Natural killer cell (primary cell): ENCODE results near the gene MATK. TPM values are rescaled to one million over a fixed set of nuclear protein-coding genes. Genes with fewer than 3 reads are reported as not detected.

ENCODE experiments used
- ATAC-seq, 3 donors: fragments of 150-1000 bp in 2 of 3; fragments of 200-7000 bp in 1 of 3; cut with Tn5 transposase; 1 replicate in 1 of 3; 2 replicates in 2 of 3; pipeline ENCODE4 v1.10.0; 2021; ENCODE audit warnings: mild to moderate bottlenecking in 2 of 3, moderate library complexity in 2 of 3
- DNase-seq, 2 donors: peaks; one replicate each; pipeline versions ENCODE4 v3.0.0 to v3.0.0-alpha.2; 2013 to 2021; ENCODE audit warnings: mixed read lengths in 1 of 2
- H3K27ac ChIP-seq: one replicate; pipeline ENCODE4 v1.5.1; 2013; ENCODE audit warnings: mild to moderate bottlenecking, low read length
- H3K27me3 ChIP-seq: one replicate; pipeline ENCODE4 v1.6.1; 2013; ENCODE audit warnings: low read length; ENCODE audit not compliant: control insufficient read depth, insufficient read depth
- H3K36me3 ChIP-seq: one replicate; pipeline ENCODE4 v1.6.1; 2013; ENCODE audit warnings: low read length; ENCODE audit not compliant: control insufficient read depth, insufficient read depth
- H3K4me1 ChIP-seq: one replicate; pipeline ENCODE4 v1.6.1; 2013; ENCODE audit warnings: low read length; ENCODE audit not compliant: control insufficient read depth, insufficient read depth
- H3K4me3 ChIP-seq: one replicate; pipeline ENCODE4 v1.5.1; 2013; ENCODE audit warnings: low read length
- H3K9me3 ChIP-seq: one replicate; pipeline ENCODE4 v1.6.1; 2013; ENCODE audit warnings: low read length; ENCODE audit not compliant: control insufficient read depth, insufficient read depth
- H3K27ac Mint-ChIP-seq, 2 donors: one replicate each; pipeline ENCODE4 v1.8.0; 2022; ENCODE audit warnings: mild to moderate bottlenecking in 2 of 2, mixed read lengths in 2 of 2, moderate library complexity in 1 of 2
- H3K27me3 Mint-ChIP-seq, 2 donors: one replicate each; pipeline ENCODE4 v1.8.0; 2022; ENCODE audit warnings: low read depth in 2 of 2, mixed read lengths in 2 of 2
- H3K36me3 Mint-ChIP-seq: one replicate; pipeline ENCODE4 v1.8.0; 2022; ENCODE audit warnings: mixed read lengths
- H3K4me1 Mint-ChIP-seq, 2 donors: one replicate each; pipeline ENCODE4 v1.8.0; 2022; ENCODE audit warnings: mixed read lengths in 2 of 2
- H3K4me3 Mint-ChIP-seq: one replicate; pipeline ENCODE4 v1.8.0; 2022; ENCODE audit warnings: mild to moderate bottlenecking, moderate library complexity, mixed read lengths
- H3K9me3 Mint-ChIP-seq, 2 donors: one replicate each; pipeline ENCODE4 v1.8.0; 2022; ENCODE audit warnings: mixed read lengths in 2 of 2
- CTCF ChIP-seq: fragments of 200-600 bp; IDR thresholded peaks from one replicate; pipeline ENCODE4 v1.8.0; 2022; ENCODE audit warnings: antibody characterized with exemption
- WGBS: methylation state at CpG from one replicate; pipeline ENCODE4 v1.1.7; 2013; ENCODE audit warnings: missing lambda C conversion rate; ENCODE audit not compliant: insufficient coverage; 5-methylcytosine and 5-hydroxymethylcytosine counted together
- intact Hi-C: fragments of 100-400 bp; cut with micrococcal nuclease; formaldehyde crosslinking; loops from one replicate; pipeline ENCODE4 v1.14.2; 2022
- total RNA-seq, 4 donors: library from RNA; stranded (reverse); fragments of 120-200 nt in 1 of 4; gene quantifications; one replicate each; pipeline versions ENCODE4 v1.2.3 to v1.2.4, GENCODE V29; 2013 to 2022

MATK gene
- total RNA-seq, 3 donors from 2014 or later (not counting 1 experiment from before 2014, with no cell fraction given), result 269 to 353 (median 317) TPM

- no peaks in the 10 kb centered on the region for H3K27me3 Mint-ChIP-seq
- H3K36me3 Mint-ChIP-seq, result no peaks in the 10 kb centered on the region
- H3K4me3 ChIP-seq, result no peak overlapping the region
- peak overlapping the region; percentile 62 for H3K27ac ChIP-seq
- no peak overlapping the region for H3K4me3 Mint-ChIP-seq
- WGBS, result 56% methylated on average over 21 of the region's 26 CpGs
- peaks cover 100% of the 10 kb centered on the region for H3K4me1 ChIP-seq
- ATAC-seq (no peak), DNase-seq (no peak)
- no peak for TF ChIP-seq CTCF
- intact Hi-C loops, result no loop called here
- no peaks in the 10 kb centered on the region for H3K9me3 ChIP-seq
- peak overlapping the region; percentile 65 to 99 for H3K27ac Mint-ChIP-seq
- H3K27me3 ChIP-seq, result no peaks in the 10 kb centered on the region
- no peaks in the 10 kb centered on the region for H3K36me3 ChIP-seq
- H3K9me3 Mint-ChIP-seq, result no peaks in the 10 kb centered on the region
- H3K4me1 Mint-ChIP-seq, result peaks cover 52 to 63% of the 10 kb centered on the region in 2 donors
These were observed 23.9 kb upstream of the MATK start for GRCh38 chr19:3809881-3810707.

DNA sequence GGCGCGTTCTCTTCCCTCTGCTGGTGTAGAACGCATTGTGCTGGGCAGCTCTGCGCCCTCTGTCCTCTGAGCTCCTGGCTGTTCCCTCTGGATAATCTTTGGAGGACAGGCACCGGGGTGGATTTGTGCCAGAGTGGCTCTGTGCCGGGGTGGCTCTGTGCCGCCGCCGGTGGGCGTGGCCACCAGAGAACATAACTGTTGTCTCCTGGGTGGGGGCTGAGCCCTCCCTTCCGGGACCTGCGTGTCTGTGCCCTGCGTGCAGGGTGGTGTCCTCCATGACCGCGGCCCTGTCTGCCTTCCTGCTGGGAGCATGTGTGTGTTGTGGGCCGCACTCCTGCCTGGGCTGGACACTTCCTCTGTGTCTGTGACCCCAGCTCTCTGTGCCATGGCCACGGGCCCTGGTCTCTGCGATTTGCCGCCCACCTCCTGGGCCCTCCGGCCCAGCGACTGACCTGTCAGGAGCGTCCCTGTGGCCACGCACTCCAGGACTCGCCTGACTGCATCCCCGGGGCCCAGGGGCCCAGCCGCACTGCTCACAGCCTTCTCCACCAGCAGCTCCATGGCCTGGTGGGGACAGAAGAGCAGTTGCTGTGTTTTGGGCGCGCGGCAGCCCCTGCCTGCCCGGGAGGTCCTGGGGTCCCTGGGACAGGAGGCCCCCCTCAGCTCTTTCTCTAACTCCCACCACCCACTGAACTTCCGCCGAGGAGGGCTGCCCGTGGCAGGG is 22.4 kb upstream of the MATK start:
- Histone ChIP-seq H3K27ac (peak overlapping the region; percentile 23), H3K4me3 (no peak overlapping the region), H3K9me3 (no peaks in the 10 kb centered on the region), H3K36me3 (no peaks in the 10 kb centered on the region), H3K4me1 (peaks cover 100% of the 10 kb centered on the region), H3K27me3 (no peaks in the 10 kb centered on the region)
- intact Hi-C loops, result no loop called here
- H3K36me3 Mint-ChIP-seq, result no peaks in the 10 kb centered on the region
- H3K27ac Mint-ChIP-seq, result peak overlapping the region; percentile 31 to 65
- ATAC-seq, result no peak
- no peak for TF ChIP-seq CTCF
- no peaks in the 10 kb centered on the region for H3K27me3 Mint-ChIP-seq
- 91% methylated on average over 33 of the region's 33 CpGs for WGBS
- no peaks in the 10 kb centered on the region for H3K9me3 Mint-ChIP-seq
- no peak overlapping the region for H3K4me3 Mint-ChIP-seq
- peak in 1 of 2 donors; percentile 7 for DNase-seq
- H3K4me1 Mint-ChIP-seq, result peaks cover 42 to 62% of the 10 kb centered on the region in 2 donors

- DNase-seq, result peak in 1 of 2 donors; percentile 11
- Mint-ChIP-seq H3K4me3 (no peak overlapping the region), H3K9me3 (no peaks in the 10 kb centered on the region), H3K36me3 (no peaks in the 10 kb centered on the region), H3K27me3 (no peaks in the 10 kb centered on the region), H3K4me1 (peaks cover 34 to 62% of the 10 kb centered on the region in 2 donors), H3K27ac (peak overlapping the region in 1 of 2 donors; percentile 91)
- intact Hi-C loops, result no loop called here
- peaks cover 97% of the 10 kb centered on the region for H3K4me1 ChIP-seq
- peak overlapping the region; percentile 81 for H3K27ac ChIP-seq
- no peak for ATAC-seq
- H3K4me3 ChIP-seq, result no peak overlapping the region
- no peaks in the 10 kb centered on the region for H3K36me3 ChIP-seq
- WGBS, result 97% methylated on average over 35 of the region's 35 CpGs
- no peaks in the 10 kb centered on the region for H3K27me3 ChIP-seq
- no peaks in the 10 kb centered on the region for H3K9me3 ChIP-seq
- TF ChIP-seq CTCF, result no peak
These were observed 21.6 kb upstream of the MATK start for GRCh38 chr19:3807574-3808354.
